B cell (primary cell): ENCODE measurements around the gene UQCR11. TPM values are rescaled to one million over a fixed set of nuclear protein-coding genes. Genes with fewer than 3 reads are reported as not detected.

ENCODE experiments used
- ATAC-seq: fragments of 200-7000 bp; cut with Tn5 transposase; one replicate; pipeline ENCODE4 v1.10.0; 2021; ENCODE audit warnings: low read depth, mild to moderate bottlenecking, moderate number of reproducible peaks, moderate library complexity
- CTCF ChIA-PET: fragments of 350-600 bp; sonication (Branson Sonifier 250); formaldehyde crosslinking; loops from one replicate; lab custom pipeline; 2021; ENCODE audit warnings: antibody characterized with exemption, inconsistent platforms; lab: Charles Lee
- POLR2A ChIA-PET: fragments of 350-600 bp; sonication (Branson Sonifier 250); formaldehyde crosslinking; loops from one replicate; lab custom pipeline; 2021; ENCODE audit warnings: antibody characterized with exemption; lab: Charles Lee
- DNase-seq: peaks from one replicate; pipeline ENCODE4 v3.0.0; 2013
- H2AFZ ChIP-seq: 2 replicates; pipeline ENCODE4 v1.6.1; 2012; ENCODE audit warnings: mild to moderate bottlenecking, low read depth, low read length; ENCODE audit not compliant: insufficient read depth, poor library complexity, severe bottlenecking
- H3K27ac ChIP-seq, 2 donors: 1 replicate in 1 of 2; 2 replicates in 1 of 2; pipeline ENCODE4 v1.5.1; 2012 to 2013; ENCODE audit warnings: low read length in 2 of 2, mild to moderate bottlenecking in 2 of 2, moderate library complexity in 1 of 2
- H3K27me3 ChIP-seq, 4 experiments: fragments of 200-600 bp in 1 of 4; sonication (generic) in 1 of 4; replicated peaks in 1 of 4; 1 replicate in 2 of 4; 2 replicates in 2 of 4; pipeline versions ENCODE4 v1.6.1 to v1.7.0; 2013 to 2016; ENCODE audit warnings: low read length in 3 of 4, mild to moderate bottlenecking in 2 of 4, mixed read lengths in 1 of 4, moderate library complexity in 1 of 4; ENCODE audit not compliant: insufficient read depth in 4 of 4, control insufficient read depth in 3 of 4; ENCODE audit errors: control extremely low read depth in 1 of 4
- H3K36me3 ChIP-seq, 2 experiments: replicated peaks in 1 of 2; 1 replicate in 1 of 2; 2 replicates in 1 of 2; pipeline versions ENCODE4 v1.6.1 to v1.7.1; 2013; ENCODE audit warnings: low read length in 1 of 2; ENCODE audit not compliant: insufficient read depth in 2 of 2, control insufficient read depth in 1 of 2; ENCODE audit errors: control extremely low read depth in 1 of 2, extremely low read depth in 1 of 2
- H3K4me1 ChIP-seq, 2 donors: fragments of 200-600 bp in 1 of 2; sonication (generic) in 1 of 2; 1 replicate in 1 of 2; 2 replicates in 1 of 2; pipeline versions ENCODE4 v1.5.1 to v1.6.1; 2013 to 2017; ENCODE audit warnings: low read length in 2 of 2; ENCODE audit not compliant: control insufficient read depth in 2 of 2, insufficient read depth in 2 of 2
- H3K4me2 ChIP-seq: replicated peaks from 2 replicates; pipeline ENCODE3; 2012; ENCODE audit warnings: mild to moderate bottlenecking, low read depth, low read length; ENCODE audit not compliant: poor library complexity, severe bottlenecking
- H3K4me3 ChIP-seq, 5 experiments: fragments of 200-600 bp in 1 of 5; sonication (generic) in 1 of 5; 1 replicate in 3 of 5; 2 replicates in 2 of 5; pipeline versions ENCODE4 v1.5.1 to v1.7.0; 2011 to 2016; ENCODE audit warnings: low read length in 4 of 5, mild to moderate bottlenecking in 4 of 5, low read depth in 2 of 5, control low read depth in 1 of 5, moderate library complexity in 1 of 5; ENCODE audit not compliant: insufficient read depth in 1 of 5; ENCODE audit errors: control extremely low read depth in 1 of 5, extremely low read depth in 1 of 5
- H3K79me2 ChIP-seq: fragments of 200-600 bp; sonication (generic); one replicate; pipeline ENCODE4 v1.6.0; 2016; ENCODE audit warnings: low read length; ENCODE audit not compliant: control insufficient read depth, insufficient read depth
- H3K9ac ChIP-seq: fragments of 200-600 bp; sonication (generic); 2 replicates; pipeline ENCODE4 v1.6.1; 2017; ENCODE audit warnings: mild to moderate bottlenecking, low read length, moderate library complexity
- H3K9me3 ChIP-seq, 3 donors: one replicate each; pipeline versions ENCODE4 v1.6.1 to v1.7.1; 2013; ENCODE audit warnings: low read length in 2 of 3; ENCODE audit not compliant: control insufficient read depth in 2 of 3, insufficient read depth in 1 of 3; ENCODE audit errors: control extremely low read depth in 1 of 3
- H4K20me1 ChIP-seq: 2 replicates; pipeline ENCODE4 v1.6.0; 2012; ENCODE audit warnings: mild to moderate bottlenecking, low read length; ENCODE audit not compliant: insufficient read depth, control insufficient read depth, poor library complexity, severe bottlenecking
- H3K27ac Mint-ChIP-seq: one replicate; pipeline ENCODE4 v1.8.0; 2021; ENCODE audit warnings: mixed read lengths
- H3K27me3 Mint-ChIP-seq: one replicate; pipeline ENCODE4 v1.8.0; 2021; ENCODE audit warnings: mixed read lengths
- H3K4me1 Mint-ChIP-seq: one replicate; pipeline ENCODE4 v1.8.0; 2021; ENCODE audit warnings: mixed read lengths
- H3K4me3 Mint-ChIP-seq: one replicate; pipeline ENCODE4 v1.8.0; 2021; ENCODE audit warnings: mixed read lengths
- H3K9me3 Mint-ChIP-seq: one replicate; pipeline ENCODE4 v1.8.0; 2022; ENCODE audit warnings: mixed read lengths; ENCODE audit not compliant: insufficient read depth
- EZH2 ChIP-seq: IDR thresholded peaks from 2 replicates; pipeline ENCODE4 v1.6.1; 2012; ENCODE audit warnings: borderline replicate concordance, low read depth, mild to moderate bottlenecking, moderate library complexity, low read length; ENCODE audit not compliant: insufficient read depth, poor library complexity, severe bottlenecking
- WGBS: methylation state at CpG from one replicate; pipeline ENCODE4 v1.1.5; 2013; ENCODE audit warnings: missing lambda C conversion rate; ENCODE audit not compliant: insufficient coverage; 5-methylcytosine and 5-hydroxymethylcytosine counted together
- intact Hi-C: fragments of 100-400 bp; cut with micrococcal nuclease; formaldehyde crosslinking; loops from one replicate; pipeline ENCODE4 v1.10.0; 2022
- polyA plus RNA-seq: library from polyadenylated mRNA; depleted of rRNA; stranded (reverse); fragments of >200 nt; gene quantifications from 2 replicates; pipeline ENCODE4 v1.2.3, GENCODE V29; 2012
- total RNA-seq, 2 donors: library from RNA; stranded (reverse); fragments of 120-200 nt in 1 of 2; gene quantifications; 1 replicate in 1 of 2; 2 replicates in 1 of 2; pipeline versions ENCODE4 v1.2.3 to v1.2.4, GENCODE V29; 2013 to 2022
- TF ChIP-seq, protein P1 (sequence below): fragments of 200-600 bp; IDR thresholded peaks from one replicate; pipeline ENCODE4 v1.8.0; 2022; ENCODE audit warnings: antibody characterized with exemption, mild to moderate bottlenecking

UQCR11 gene
- total and polyA plus RNA-seq, 2 donors (not counting 1 experiment from before 2014, with no cell fraction given), result 59.5 to 66.8 TPM

DNA sequence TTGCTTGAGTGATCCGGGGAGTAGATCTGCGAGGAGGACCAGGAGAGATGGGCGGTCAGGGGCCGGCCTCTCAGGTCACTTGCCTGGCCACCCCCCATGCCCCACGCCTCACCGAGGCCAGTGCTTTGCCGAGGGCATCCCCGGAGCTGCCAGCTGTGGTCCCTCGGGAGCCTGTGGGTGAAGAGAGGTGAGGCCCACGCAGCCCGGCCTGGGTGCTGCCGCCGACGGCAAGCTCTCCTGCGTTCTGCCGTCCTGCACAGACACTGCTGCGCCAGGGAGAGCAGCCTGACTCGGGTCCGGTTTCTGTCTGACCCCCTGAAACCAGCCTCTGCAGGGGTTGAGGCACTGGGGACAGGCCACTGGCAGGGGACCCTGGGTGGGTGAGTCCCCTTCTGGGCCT is 15.8 kb upstream of the UQCR11 start:
- Histone ChIP-seq H3K4me3 (no peak overlapping the region), H3K27ac (peak overlapping the region in 1 of 2 donors; percentile 36), H3K9ac (no peak overlapping the region), H3K79me2 (peaks cover 49% of the 10 kb centered on the region), H3K4me1 (peaks cover 19 to 42% of the 10 kb centered on the region in 2 donors), H2AFZ (no peak overlapping the region), H3K36me3 (peaks cover 0 to 74% of the 10 kb centered on the region in 2 experiments), H3K4me2 (no peak overlapping the region), H3K9me3 (no peaks in the 10 kb centered on the region), H4K20me1 (peaks cover 98% of the 10 kb centered on the region), H3K27me3 (no peaks in the 10 kb centered on the region)
- ChIA-PET CTCF (no interaction called here), POLR2A (no interaction called here)
- ATAC-seq (no peak), DNase-seq (no peak)
- no peak for TF ChIP-seq EZH2
- TF ChIP-seq, protein P1, sequence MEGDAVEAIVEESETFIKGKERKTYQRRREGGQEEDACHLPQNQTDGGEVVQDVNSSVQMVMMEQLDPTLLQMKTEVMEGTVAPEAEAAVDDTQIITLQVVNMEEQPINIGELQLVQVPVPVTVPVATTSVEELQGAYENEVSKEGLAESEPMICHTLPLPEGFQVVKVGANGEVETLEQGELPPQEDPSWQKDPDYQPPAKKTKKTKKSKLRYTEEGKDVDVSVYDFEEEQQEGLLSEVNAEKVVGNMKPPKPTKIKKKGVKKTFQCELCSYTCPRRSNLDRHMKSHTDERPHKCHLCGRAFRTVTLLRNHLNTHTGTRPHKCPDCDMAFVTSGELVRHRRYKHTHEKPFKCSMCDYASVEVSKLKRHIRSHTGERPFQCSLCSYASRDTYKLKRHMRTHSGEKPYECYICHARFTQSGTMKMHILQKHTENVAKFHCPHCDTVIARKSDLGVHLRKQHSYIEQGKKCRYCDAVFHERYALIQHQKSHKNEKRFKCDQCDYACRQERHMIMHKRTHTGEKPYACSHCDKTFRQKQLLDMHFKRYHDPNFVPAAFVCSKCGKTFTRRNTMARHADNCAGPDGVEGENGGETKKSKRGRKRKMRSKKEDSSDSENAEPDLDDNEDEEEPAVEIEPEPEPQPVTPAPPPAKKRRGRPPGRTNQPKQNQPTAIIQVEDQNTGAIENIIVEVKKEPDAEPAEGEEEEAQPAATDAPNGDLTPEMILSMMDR, result no peak
- H3K4me1 Mint-ChIP-seq, result peaks cover 35% of the 10 kb centered on the region
- intact Hi-C loops, result no loop called here
- H3K4me3 Mint-ChIP-seq, result no peak overlapping the region
- 81% methylated on average over 16 of the region's 19 CpGs for WGBS
- H3K9me3 Mint-ChIP-seq, result no peaks in the 10 kb centered on the region
- peak overlapping the region; percentile 41 for H3K27ac Mint-ChIP-seq
- no peaks in the 10 kb centered on the region for H3K27me3 Mint-ChIP-seq

DNA sequence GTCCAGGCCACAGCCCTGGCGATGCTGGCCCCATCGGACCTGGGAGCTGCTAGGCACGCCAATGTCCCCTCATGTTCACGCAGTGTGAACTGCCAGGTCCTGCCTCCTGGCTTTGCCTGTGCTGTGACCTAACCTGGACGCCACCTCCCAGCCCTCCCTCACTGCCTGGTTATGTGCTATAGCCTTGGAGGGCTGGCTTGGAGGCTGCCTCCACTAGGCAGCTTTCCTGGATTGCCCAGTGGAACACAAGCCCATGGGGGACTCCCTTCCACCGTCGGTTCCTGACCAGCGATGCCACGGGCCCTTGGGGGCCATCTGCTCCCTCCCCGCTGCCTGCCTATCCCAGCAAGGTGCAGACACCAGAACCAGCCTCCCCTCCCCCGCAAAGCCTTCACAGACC is 15.2 kb upstream of the UQCR11 start:
- H3K27ac ChIP-seq, result peak overlapping the region in 1 of 2 donors; percentile 36
- H4K20me1 ChIP-seq, result peaks cover 98% of the 10 kb centered on the region
- intact Hi-C loops, result no loop called here
- no peak for ATAC-seq
- CTCF ChIA-PET, result interaction anchor here (0.9 kb wide), 1 partner anchor 52 kb away, joined by 3 read pairs; no protein-coding TSS in a partner anchor
- H3K27me3 ChIP-seq, result no peaks in the 10 kb centered on the region
- peak overlapping the region; percentile 32 for H3K27ac Mint-ChIP-seq
- peaks cover 0 to 74% of the 10 kb centered on the region in 2 experiments for H3K36me3 ChIP-seq
- no peak overlapping the region for H3K4me3 Mint-ChIP-seq
- WGBS, result 81% methylated on average over 9 of the region's 11 CpGs
- DNase-seq, result no peak
- peaks cover 49% of the 10 kb centered on the region for H3K79me2 ChIP-seq
- H2AFZ ChIP-seq, result no peak overlapping the region
- no peak for TF ChIP-seq EZH2
- TF ChIP-seq, protein P1, result no peak
- H3K4me1 Mint-ChIP-seq, result peaks cover 35% of the 10 kb centered on the region
- no peak overlapping the region for H3K4me3 ChIP-seq
- no peak overlapping the region for H3K4me2 ChIP-seq
- no peaks in the 10 kb centered on the region for H3K9me3 ChIP-seq
- no peaks in the 10 kb centered on the region for H3K9me3 Mint-ChIP-seq
- H3K4me1 ChIP-seq, result peaks cover 19 to 42% of the 10 kb centered on the region in 2 donors
- no peaks in the 10 kb centered on the region for H3K27me3 Mint-ChIP-seq
- no peak overlapping the region for H3K9ac ChIP-seq
- POLR2A ChIA-PET, result no interaction called here
